Skeletal muscle tissue (tissue), 4 donors: ENCODE measurements around the gene DNA2. TPM values are rescaled to one million over a fixed set of nuclear protein-coding genes. Genes with fewer than 3 reads are reported as not detected.
"Not testable (repeated sequence)": the region's sequence is repeated elsewhere in the genome, so short reads cannot be mapped to it uniquely, and the experiment has no call there.

Source experiments
- H3K27ac ChIP-seq: one replicate; pipeline ENCODE4 v1.7.0; 2013; ENCODE audit warnings: mild to moderate bottlenecking, low read depth, low read length, inconsistent platforms
- H3K27me3 ChIP-seq, 3 donors: one replicate each; pipeline ENCODE4 v1.7.0; 2013; ENCODE audit warnings: low read length in 3 of 3; ENCODE audit not compliant: control insufficient read depth in 3 of 3, insufficient read depth in 3 of 3
- H3K36me3 ChIP-seq, 3 donors: one replicate each; pipeline ENCODE4 v1.7.0; 2013; ENCODE audit warnings: low read length in 3 of 3; ENCODE audit not compliant: control insufficient read depth in 3 of 3, insufficient read depth in 3 of 3
- H3K4me1 ChIP-seq, 3 donors: one replicate each; pipeline ENCODE4 v1.7.0; 2013; ENCODE audit warnings: low read length in 3 of 3, mild to moderate bottlenecking in 3 of 3; ENCODE audit not compliant: control insufficient read depth in 3 of 3, insufficient read depth in 3 of 3
- H3K4me3 ChIP-seq, 3 donors: one replicate each; pipeline ENCODE4 v1.7.0; 2013; ENCODE audit warnings: low read length in 3 of 3
- H3K9ac ChIP-seq, 3 donors: one replicate each; pipeline ENCODE4 v1.7.0; 2013; ENCODE audit warnings: low read length in 3 of 3, mild to moderate bottlenecking in 3 of 3, moderate library complexity in 2 of 3, low read depth in 1 of 3
- H3K9me3 ChIP-seq, 3 donors: one replicate each; pipeline ENCODE4 v1.7.0; 2013; ENCODE audit warnings: low read length in 3 of 3; ENCODE audit not compliant: control insufficient read depth in 3 of 3
- total RNA-seq: library from RNA; depleted of rRNA; stranded (reverse); fragments of >200 nt; gene quantifications from one replicate; pipeline ENCODE4 v1.2.3, GENCODE V29; 2014
- donor health status: Osteomylitis.

The DNA2 gene
- total RNA-seq, 1 donor from 2014 or later = 16.7 TPM

DNA sequence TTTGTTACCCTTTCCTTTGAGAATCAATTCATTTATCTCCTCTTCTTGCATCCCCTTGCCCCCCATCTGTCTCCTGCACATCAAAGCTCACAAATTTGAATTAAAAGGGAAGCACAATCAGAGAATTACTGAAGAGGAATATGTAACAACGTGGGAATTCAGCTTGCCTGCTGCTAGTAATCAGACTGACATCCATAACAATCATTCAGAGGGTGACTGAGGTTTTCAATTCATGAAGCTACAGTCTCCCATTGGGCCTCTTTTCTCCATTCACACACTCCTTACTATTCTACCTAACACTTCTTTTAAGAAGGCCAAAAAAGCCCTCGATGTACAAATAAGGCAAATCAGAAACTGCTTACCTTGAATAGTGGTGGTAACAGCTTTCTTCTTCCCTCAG is 24.3 kb upstream of the DNA2 start:
- peaks cover 8 to 36% (median 26%) of the 10 kb centered on the region in 3 donors for H3K36me3 ChIP-seq

DNA sequence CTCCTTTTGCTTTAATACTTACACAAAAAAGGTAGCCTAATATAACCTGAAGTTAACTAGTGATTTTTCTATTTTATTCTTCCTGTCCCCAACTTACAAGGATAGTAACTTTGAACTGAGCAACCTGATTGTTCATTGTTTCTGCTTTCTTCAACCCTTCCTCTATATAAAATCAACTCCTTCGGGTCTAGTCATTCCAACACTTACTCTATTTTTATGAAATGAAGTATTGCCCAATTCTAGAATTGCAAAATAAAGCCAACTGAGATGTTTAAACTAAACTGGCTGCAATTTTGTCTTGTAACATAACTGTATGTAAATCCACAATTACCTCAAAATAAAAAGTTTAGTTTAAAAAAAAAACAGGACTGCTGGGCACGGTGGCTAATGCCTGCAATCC is 20.3 kb upstream of the DNA2 start:
- H3K4me1 ChIP-seq = no peaks in the 10 kb centered on the region
- no peak overlapping the region for H3K9ac ChIP-seq
- H3K27me3 ChIP-seq = no peaks in the 10 kb centered on the region
- peaks cover 13 to 42% (median 21%) of the 10 kb centered on the region in 3 donors for H3K36me3 ChIP-seq
- H3K27ac ChIP-seq = no peak overlapping the region
- no peaks in the 10 kb centered on the region for H3K9me3 ChIP-seq
- no peak overlapping the region for H3K4me3 ChIP-seq

More for the DNA sequence above, 24.3 kb upstream of the DNA2 start:
- Histone ChIP-seq H3K9me3 (no peaks in the 10 kb centered on the region), H3K27ac (no peak overlapping the region), H3K4me1 (no peaks in the 10 kb centered on the region), H3K27me3 (no peaks in the 10 kb centered on the region), H3K4me3 (no peak overlapping the region), H3K9ac (no peak overlapping the region)

DNA sequence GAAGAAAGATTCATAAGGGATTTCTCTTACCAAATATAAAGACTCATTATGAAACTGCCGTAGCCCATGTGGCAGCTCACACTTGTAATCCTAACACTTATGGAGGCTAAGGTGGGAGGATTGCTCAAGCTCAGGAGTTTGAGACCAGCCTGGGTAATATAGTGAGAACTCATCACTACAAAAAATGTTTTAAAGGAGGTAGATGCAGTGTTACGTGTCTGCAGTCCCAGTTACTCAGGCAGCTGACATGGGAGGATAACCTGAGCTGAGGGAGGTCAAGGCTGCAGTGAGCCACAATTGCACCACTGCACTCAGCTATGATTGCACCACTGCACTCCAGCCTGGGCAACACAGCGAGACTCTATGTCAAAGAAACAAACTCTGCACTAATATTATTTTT is 18.1 kb upstream of the DNA2 start:
- Histone ChIP-seq H3K4me1 (no peaks in the 10 kb centered on the region), H3K4me3 (no peak overlapping the region), H3K27me3 (no peaks in the 10 kb centered on the region), H3K9me3 (no peaks in the 10 kb centered on the region), H3K27ac (no peak overlapping the region), H3K9ac (no peak overlapping the region), H3K36me3 (peaks cover 13 to 41% (median 24%) of the 10 kb centered on the region in 3 donors)

DNA sequence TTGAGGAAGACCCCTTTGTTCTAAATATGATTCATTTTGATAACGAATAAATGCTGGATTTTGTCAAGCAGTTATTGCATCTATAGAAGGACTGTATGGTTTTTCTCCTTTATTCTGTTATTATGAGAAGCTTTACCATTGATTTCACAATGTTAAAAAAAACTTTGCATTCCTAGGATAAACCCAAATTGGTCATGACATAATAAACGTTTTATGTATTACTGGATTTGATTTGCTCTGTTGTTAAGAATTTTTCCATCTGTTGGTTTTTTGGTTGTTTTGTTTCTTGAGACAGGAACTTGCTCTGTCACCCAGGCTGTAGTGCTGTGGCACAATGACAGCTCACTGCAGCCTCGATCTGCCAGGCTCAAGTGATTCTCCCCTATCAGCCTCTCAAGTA is 2.2 kb upstream of the DNA2 start:
- Histone ChIP-seq H3K4me3 (no peak overlapping the region), H3K27me3 (no peaks in the 10 kb centered on the region), H3K9ac (no peak overlapping the region), H3K27ac (no peak overlapping the region), H3K4me1 (peaks cover 7 to 10% (median 9%) of the 10 kb centered on the region in 3 donors), H3K36me3 (no peaks in the 10 kb centered on the region), H3K9me3 (no peaks in the 10 kb centered on the region)

DNA sequence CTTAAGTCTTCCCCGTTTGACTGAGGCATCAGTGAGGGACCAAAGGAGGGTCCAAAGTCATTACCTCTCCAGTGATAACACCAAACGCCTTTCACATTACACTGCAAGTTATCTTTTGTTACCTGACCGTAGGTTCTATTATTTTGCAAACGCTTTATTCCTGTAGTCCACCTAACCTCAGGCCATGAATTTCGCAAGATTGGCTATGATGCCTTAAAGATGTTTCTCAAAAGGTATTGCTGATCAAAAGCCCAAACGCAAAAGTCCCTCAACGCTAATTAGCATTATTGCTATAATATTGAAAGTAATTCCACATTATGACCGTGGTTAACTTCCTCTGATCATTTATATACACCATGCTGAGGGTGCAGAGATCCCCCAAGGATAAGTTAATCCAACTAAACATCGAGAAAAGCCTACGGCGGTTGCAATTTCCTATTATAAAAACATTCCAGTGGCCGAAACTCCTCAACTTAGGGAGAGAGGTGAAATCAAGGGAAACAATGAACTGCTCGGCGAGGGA is 649 bp downstream of the DNA2 start:
- no peak overlapping the region for H3K27ac ChIP-seq
- peak overlapping the region; percentile 73 to 82 (median 79) for H3K4me3 ChIP-seq
- peaks cover 7 to 10% (median 9%) of the 10 kb centered on the region in 3 donors for H3K4me1 ChIP-seq
- H3K27me3 ChIP-seq = no peaks in the 10 kb centered on the region
- peak overlapping the region; percentile 58 to 79 (median 70) for H3K9ac ChIP-seq
- H3K36me3 ChIP-seq = peaks cover 0 to 3% (median 0%) of the 10 kb centered on the region in 3 donors
- no peaks in the 10 kb centered on the region for H3K9me3 ChIP-seq

DNA sequence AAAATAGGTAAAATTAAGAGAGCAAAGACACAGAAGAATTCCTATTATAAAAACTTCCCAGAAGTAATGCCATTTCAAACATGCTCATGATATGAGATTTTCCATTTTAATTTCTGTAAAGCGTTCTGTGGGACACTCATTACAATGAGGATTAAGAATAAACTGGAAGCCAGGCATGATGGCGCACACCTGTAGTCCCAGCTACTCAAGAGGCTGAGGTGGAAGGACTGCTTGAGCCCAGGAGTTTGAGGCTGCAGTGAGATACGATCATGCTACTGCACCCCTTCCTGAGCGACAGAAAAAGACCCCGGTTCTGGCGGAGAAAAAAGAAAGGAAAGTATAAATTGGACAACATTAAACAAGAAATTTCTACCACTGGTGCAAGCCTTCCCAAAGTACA is 1.5 kb downstream of the DNA2 start:
- no peak overlapping the region for H3K9ac ChIP-seq
- no peak overlapping the region for H3K27ac ChIP-seq
- peaks cover 7 to 10% (median 9%) of the 10 kb centered on the region in 3 donors for H3K4me1 ChIP-seq
- no peaks in the 10 kb centered on the region for H3K27me3 ChIP-seq
- no peak overlapping the region for H3K4me3 ChIP-seq
- no peaks in the 10 kb centered on the region for H3K9me3 ChIP-seq
- peaks cover 0 to 3% (median 0%) of the 10 kb centered on the region in 3 donors for H3K36me3 ChIP-seq

DNA sequence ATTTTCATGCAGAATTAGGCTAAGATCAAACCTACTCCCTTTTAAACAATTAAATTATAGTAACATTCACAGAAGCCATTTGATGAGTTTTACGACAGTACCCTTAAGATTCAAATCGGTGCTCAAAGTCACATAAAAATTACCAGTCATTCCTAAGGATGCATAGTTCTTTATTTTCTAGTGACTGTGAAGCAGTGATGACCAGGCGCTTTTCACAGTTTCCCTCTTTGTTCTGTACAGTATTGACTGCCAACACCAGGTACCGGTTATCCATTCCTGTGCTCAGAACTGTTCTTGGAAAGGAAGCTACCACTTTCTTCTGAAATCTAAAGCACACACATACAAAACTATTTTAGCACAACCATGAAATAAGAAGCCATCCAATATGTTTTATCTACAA is 1.9 kb downstream of the DNA2 start:
- Histone ChIP-seq H3K9me3 (no peaks in the 10 kb centered on the region), H3K4me1 (peaks cover 7 to 10% (median 9%) of the 10 kb centered on the region in 3 donors), H3K9ac (no peak overlapping the region), H3K27ac (no peak overlapping the region), H3K36me3 (peaks cover 0 to 3% (median 0%) of the 10 kb centered on the region in 3 donors), H3K4me3 (no peak overlapping the region), H3K27me3 (no peaks in the 10 kb centered on the region)

DNA sequence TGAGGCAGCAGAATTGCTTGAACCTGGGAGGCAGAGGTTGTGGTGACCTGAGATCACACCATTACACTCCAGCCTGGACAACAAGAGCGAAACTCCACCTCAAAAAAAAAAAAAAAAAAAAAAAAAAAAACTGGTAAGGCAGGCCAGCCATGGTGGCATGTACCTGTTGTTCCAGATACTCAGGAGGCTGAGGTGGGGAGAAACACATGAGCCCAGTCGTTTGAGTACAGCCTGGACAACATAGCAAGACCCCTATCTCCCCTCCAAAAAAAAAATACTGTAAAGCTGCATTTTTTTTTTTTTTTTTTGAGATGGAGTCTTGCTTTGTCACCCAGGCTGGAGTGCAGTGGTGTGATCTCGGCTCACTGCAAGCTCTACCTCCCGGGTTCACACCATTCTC is 7.0 kb downstream of the DNA2 start:
- not testable (repeated sequence) for H3K9me3 ChIP-seq, H3K36me3 ChIP-seq, H3K9ac ChIP-seq, H3K27ac ChIP-seq, H3K27me3 ChIP-seq, H3K4me3 ChIP-seq, H3K4me1 ChIP-seq

DNA sequence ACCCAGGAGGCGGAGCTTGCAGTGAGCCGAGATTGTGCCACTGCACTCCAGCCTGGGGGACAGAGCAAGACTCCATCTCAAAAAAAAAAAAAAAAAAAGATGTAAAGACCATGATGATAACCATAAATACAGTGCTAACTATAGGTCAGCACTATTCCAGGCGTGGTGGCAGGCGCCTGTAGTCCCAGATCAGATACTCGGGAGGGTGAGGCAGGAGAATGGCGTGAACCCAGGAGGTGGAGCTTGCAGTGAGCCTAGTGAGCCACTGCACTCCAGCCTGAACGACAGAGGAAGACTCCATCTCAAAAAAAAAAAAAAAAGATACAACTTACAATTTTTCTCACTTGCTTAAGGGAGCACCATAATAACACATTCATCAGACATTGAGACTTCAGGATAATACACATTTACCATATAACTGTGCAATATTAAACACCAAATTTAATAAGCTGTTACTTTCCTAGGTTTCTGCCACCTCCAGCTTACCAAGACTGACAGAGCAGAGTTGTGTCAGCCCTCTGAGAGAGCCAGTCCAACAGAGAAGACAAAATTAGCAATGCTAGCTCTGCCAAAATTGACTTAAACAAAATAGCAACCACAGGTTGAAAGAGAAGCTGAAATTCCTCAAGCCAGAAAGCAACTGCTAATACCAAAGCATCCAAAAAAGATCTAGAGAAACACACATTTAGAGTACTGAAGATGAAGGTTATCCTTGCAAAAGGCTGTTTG is 8.2 kb downstream of the DNA2 start:
- no peaks in the 10 kb centered on the region for H3K4me1 ChIP-seq
- no peaks in the 10 kb centered on the region for H3K27me3 ChIP-seq
- no peak overlapping the region for H3K9ac ChIP-seq
- no peak overlapping the region for H3K27ac ChIP-seq
- H3K36me3 ChIP-seq = peaks cover 0 to 3% (median 0%) of the 10 kb centered on the region in 3 donors
- H3K9me3 ChIP-seq = no peaks in the 10 kb centered on the region
- no peak overlapping the region for H3K4me3 ChIP-seq

DNA sequence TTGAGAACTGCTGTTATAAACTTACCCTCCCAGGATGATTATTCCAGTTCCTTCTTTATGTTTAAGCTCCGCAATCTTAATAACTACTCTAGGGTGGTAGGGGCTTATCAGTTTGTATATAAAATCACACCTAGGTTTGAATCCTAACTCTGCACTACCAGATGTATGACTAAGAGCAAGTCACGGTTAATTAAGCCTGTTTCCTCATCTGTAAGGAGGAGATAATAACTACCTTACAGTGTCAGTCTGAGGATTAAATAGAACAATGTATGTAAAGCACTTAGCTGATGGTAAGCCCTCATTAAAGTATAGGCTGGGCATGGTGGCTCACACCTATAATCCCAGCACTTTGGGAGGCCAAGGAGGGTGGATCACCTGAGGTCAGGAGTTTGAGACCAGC is 9.2 kb downstream of the DNA2 start:
- Histone ChIP-seq H3K27ac (no peak overlapping the region), H3K4me1 (no peaks in the 10 kb centered on the region), H3K4me3 (no peak overlapping the region), H3K27me3 (no peaks in the 10 kb centered on the region), H3K9me3 (no peaks in the 10 kb centered on the region), H3K9ac (no peak overlapping the region), H3K36me3 (peaks cover 0 to 3% (median 0%) of the 10 kb centered on the region in 3 donors)
